Measurements from ENCODE around the gene SLC4A7. TPM values are rescaled to one million over a fixed set of nuclear protein-coding genes. Genes with fewer than 3 reads are reported as not detected.
A peak's percentile ranks its signal among the peaks of the same experiment; 100 is the strongest.

The SLC4A7 gene
- total RNA-seq, 1 donor from 2014 or later: 11.0 TPM

DNA sequence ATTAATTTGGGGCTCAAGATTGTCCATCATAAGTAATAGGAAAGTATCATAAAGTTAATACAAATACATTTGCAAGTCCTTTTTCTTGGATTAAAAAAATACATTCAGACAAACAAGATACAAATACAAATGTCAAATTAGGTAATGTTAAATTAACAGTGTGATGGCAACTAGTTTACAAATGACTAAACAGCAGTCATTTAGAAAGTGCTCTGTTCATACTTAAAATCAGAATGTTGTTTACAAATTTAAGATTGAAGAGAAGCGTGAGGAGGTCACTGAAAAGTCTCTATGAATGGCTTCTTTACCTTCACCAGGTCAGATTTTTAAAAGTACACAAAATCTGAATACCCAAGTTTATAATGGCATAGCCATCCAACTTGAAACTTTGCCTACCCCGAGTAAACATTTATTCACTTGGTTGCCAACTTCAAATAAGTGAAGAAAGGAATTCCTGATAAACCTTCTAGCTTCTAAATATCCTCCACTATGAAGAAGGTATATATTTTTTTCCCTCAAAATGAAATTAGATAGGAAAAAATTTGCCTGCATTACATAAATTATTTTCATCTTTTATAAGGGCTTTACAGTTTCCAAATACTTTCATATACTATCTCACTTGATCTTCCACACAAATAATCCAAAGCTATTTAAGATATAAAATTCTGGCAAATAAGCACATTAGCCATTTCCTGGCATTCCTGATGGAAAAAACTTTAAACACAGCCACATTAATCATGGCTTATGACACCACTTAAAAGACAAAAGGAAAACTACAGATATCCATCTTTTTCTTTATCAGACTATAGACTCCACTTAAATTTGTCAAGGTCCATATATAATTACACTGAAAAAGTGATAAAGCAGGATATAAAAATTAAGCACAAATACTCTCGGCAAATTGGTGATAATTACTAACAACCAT, 103.5 kb downstream of the SLC4A7 start:
- no peak for DNase-seq (ENCODE audit: low spot score in 2 of 2)
- Histone ChIP-seq H3K27me3 (no peaks in the 10 kb centered on the region), H3K36me3 (peaks cover 25 to 34% of the 10 kb centered on the region in 2 donors), H3K4me3 (no peak overlapping the region), H3K9me3 (no peaks in the 10 kb centered on the region), H3K4me1 (no peaks in the 10 kb centered on the region), H3K27ac (no peak overlapping the region)
- intact Hi-C loops (cut with DNase I): no loop called here
- TF ChIP-seq, protein P1, sequence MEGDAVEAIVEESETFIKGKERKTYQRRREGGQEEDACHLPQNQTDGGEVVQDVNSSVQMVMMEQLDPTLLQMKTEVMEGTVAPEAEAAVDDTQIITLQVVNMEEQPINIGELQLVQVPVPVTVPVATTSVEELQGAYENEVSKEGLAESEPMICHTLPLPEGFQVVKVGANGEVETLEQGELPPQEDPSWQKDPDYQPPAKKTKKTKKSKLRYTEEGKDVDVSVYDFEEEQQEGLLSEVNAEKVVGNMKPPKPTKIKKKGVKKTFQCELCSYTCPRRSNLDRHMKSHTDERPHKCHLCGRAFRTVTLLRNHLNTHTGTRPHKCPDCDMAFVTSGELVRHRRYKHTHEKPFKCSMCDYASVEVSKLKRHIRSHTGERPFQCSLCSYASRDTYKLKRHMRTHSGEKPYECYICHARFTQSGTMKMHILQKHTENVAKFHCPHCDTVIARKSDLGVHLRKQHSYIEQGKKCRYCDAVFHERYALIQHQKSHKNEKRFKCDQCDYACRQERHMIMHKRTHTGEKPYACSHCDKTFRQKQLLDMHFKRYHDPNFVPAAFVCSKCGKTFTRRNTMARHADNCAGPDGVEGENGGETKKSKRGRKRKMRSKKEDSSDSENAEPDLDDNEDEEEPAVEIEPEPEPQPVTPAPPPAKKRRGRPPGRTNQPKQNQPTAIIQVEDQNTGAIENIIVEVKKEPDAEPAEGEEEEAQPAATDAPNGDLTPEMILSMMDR (IDR thresholded peaks at IDR 0.05): no peak

DNA sequence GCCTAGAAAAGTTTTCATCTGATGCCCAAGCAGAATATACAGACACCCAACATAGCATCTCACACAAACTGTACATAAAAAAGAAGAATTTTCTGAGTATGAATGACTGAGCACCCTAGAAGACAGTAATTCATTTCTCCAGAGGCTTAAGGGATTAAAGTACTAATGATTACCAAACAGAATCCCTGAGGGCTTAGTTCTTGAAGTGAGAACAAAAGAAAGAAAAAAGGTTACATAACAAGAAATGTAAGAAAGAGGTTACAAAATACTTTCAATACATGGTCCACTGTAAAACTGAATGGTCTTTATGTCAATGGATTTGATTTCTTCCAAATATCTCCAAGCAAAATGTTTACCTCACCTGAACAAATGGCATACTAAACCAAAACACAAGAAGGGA, 105.9 kb downstream of the SLC4A7 start:
- intact Hi-C loops (cut with DNase I): no loop called here
- no peak for DNase-seq (ENCODE audit: low spot score in 2 of 2)
- no peaks in the 10 kb centered on the region for H3K27me3 ChIP-seq
- H3K4me3 ChIP-seq: no peak overlapping the region
- TF ChIP-seq, protein P1 (IDR thresholded peaks at IDR 0.05): no peak
- no peaks in the 10 kb centered on the region for H3K9me3 ChIP-seq
- no peaks in the 10 kb centered on the region for H3K4me1 ChIP-seq
- H3K36me3 ChIP-seq: peaks cover 9 to 17% of the 10 kb centered on the region in 2 donors
- H3K27ac ChIP-seq: no peak overlapping the region

DNA sequence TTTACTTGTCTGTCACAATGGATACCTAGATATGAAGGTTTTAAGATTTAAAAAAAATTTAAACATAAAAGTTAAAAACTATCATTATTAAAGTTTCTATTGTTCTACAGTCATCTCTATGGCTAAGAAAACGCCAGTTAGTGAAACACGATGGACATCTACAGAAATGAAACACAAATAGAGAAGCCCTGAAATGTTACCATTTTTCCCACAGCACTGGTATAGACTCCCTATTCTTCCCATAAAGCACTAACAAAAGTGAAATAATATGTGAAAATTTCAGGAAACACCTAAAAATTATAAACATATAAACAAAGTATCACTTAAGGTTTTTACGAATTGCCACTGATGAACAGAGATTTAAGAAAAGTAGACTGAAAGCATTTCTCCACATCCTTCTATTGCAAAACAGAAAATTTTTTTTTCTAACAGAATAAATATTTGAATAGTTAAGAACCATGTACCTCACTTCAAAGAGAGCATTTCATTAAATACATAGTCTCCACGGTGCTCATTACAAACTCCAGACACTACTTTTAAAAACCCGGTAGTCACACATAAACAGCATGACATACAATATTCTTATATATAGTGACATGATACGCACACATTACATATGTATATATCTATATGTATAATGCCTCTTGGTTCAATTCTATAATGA, 107.9 kb downstream of the SLC4A7 start:
- H3K27me3 ChIP-seq: no peaks in the 10 kb centered on the region
- DNase-seq (ENCODE audit: low spot score in 2 of 2): no peak
- H3K36me3 ChIP-seq: peaks cover 5 to 9% of the 10 kb centered on the region in 2 donors
- no peaks in the 10 kb centered on the region for H3K4me1 ChIP-seq
- TF ChIP-seq, protein P1 (IDR thresholded peaks at IDR 0.05): no peak
- H3K27ac ChIP-seq: no peak overlapping the region
- no peak overlapping the region for H3K4me3 ChIP-seq
- intact Hi-C loops (cut with DNase I): no loop called here
- H3K9me3 ChIP-seq: no peaks in the 10 kb centered on the region

DNA sequence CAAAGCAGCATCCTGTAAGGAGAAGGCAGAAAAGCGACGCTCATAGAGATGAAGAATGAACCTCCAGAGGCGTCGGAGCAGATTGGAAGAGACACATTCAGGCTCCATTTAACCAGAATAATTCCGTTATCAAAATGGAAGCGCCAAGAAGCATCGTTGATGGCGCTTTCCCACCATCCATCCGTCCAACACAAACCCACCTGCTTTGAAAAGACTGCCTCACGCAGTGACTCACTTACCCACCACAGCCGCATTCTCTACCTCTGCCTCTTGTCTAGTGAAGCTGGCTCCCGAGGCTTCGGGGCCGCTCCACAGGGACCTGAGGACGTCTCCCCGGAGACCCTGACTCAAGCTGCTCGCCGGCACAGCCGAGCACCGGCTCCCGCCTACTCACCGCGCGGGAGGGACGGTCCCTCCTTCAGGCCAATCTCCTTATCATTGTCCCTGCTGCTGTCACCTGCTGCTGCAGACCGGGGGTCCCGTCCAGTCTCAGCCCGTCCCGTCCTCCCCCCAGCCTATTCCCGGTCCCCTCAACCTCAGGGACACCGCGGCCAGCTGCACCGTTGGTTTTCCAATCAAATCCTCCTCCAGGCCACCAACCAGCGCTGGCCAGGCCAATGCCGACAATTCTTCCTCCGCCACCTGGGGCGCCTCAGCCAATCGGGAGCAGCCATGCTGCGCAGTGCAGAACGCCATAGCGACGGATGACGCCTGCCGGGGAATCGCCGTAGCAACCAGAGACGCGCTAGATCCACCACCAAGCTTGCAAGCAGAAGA, 115.2 kb downstream of the SLC4A7 start, which contains the start of gene NEK10:
NEK10 (minus strand) TSS at position 553 of the 777 bp plus-strand sequence. CDS start 16,501 bp downstream, outside the sequence.
- DNase-seq (ENCODE audit: low spot score in 2 of 2): peak; percentile 63 to 90
- no peak within 1 kb of the TSS for H3K27ac ChIP-seq
- H3K4me1 ChIP-seq: peaks cover 0 to 7% of the 10 kb centered on the region in 2 donors
- TF ChIP-seq, protein P1 (IDR thresholded peaks at IDR 0.05): no peak
- no peaks in the 10 kb centered on the region for H3K27me3 ChIP-seq
- peak within 1 kb of the TSS; percentile 56 to 80 for H3K4me3 ChIP-seq
- no peaks in the 10 kb centered on the region for H3K9me3 ChIP-seq
- H3K36me3 ChIP-seq: no peaks in the 10 kb centered on the region
- intact Hi-C loops (cut with DNase I): no loop called here

DNA sequence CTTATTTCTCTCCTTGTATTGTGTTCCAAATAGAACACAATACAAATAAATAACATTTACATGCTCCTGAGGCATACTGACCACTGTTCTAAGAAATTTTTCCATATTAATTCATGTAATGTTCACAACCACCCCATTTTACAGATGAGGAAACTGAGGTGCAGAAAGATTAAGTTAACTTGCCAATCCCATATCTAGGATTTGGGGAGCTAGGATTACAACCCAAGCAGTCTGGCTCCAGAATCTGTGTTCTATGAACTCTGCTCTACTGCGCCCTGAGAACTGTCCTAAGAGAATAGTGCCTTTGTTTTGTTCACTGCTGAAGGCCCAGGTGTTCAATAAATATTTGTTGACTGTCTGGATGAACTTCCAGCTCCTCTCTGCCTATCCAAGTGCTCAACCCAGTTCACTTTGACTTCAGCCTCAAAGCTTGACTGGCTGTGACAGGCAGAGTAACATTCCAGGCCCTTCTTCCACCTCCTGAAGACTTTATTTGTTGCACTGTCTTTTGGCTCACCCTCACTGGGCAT, 118.1 kb downstream of the SLC4A7 start:
- H3K36me3 ChIP-seq: no peaks in the 10 kb centered on the region
- H3K4me3 ChIP-seq: no peak overlapping the region
- H3K27me3 ChIP-seq: no peaks in the 10 kb centered on the region
- no peak for DNase-seq (ENCODE audit: low spot score in 2 of 2)
- TF ChIP-seq, protein P1 (IDR thresholded peaks at IDR 0.05): no peak
- peaks cover 0 to 7% of the 10 kb centered on the region in 2 donors for H3K4me1 ChIP-seq
- intact Hi-C loops (cut with DNase I): no loop called here
- no peaks in the 10 kb centered on the region for H3K9me3 ChIP-seq
- no peak overlapping the region for H3K27ac ChIP-seq

All from ascending aorta (tissue), 2 donors.